Glutamatergic neuron (in vitro differentiated cells): ENCODE data around the gene GRM1. TPM values are rescaled to one million over a fixed set of nuclear protein-coding genes. Genes with fewer than 3 reads are reported as not detected.

Experiments used
- DNase-seq: peaks from one replicate; pipeline ENCODE4 v3.0.0; 2022
- H3K27ac Mint-ChIP-seq: one replicate; pipeline ENCODE4 v1.8.0; 2020; ENCODE audit warnings: mild to moderate bottlenecking, mixed read lengths, inconsistent platforms; ENCODE audit not compliant: unreplicated experiment
- H3K27me3 Mint-ChIP-seq: one replicate; pipeline ENCODE4 v1.8.0; 2020; ENCODE audit warnings: mild to moderate bottlenecking, moderate library complexity, mixed read lengths, inconsistent platforms; ENCODE audit not compliant: unreplicated experiment
- H3K36me3 Mint-ChIP-seq: one replicate; pipeline ENCODE4 v1.8.0; 2020; ENCODE audit warnings: mild to moderate bottlenecking, mixed read lengths, inconsistent platforms; ENCODE audit not compliant: unreplicated experiment
- H3K4me1 Mint-ChIP-seq: one replicate; pipeline ENCODE4 v1.8.0; 2020; ENCODE audit warnings: mild to moderate bottlenecking, low read depth, mixed read lengths, inconsistent platforms; ENCODE audit not compliant: unreplicated experiment
- H3K4me3 Mint-ChIP-seq: one replicate; pipeline ENCODE4 v1.8.0; 2020; ENCODE audit warnings: mild to moderate bottlenecking, mixed read lengths, inconsistent platforms; ENCODE audit not compliant: unreplicated experiment
- H3K9me3 Mint-ChIP-seq: one replicate; pipeline ENCODE4 v1.8.0; 2020; ENCODE audit warnings: mild to moderate bottlenecking, moderate library complexity, mixed read lengths, inconsistent platforms; ENCODE audit not compliant: unreplicated experiment
- total RNA-seq: library from RNA; stranded (reverse); fragmentation: NEBNext Ultra II Directional; extraction: Animal tissue kit (Norgen Biotek cat#: 25700); gene quantifications from one replicate; pipeline ENCODE4 v1.2.1, GENCODE V29; 2021; ENCODE audit not compliant: unreplicated experiment
- TF ChIP-seq, protein P1 (sequence below): fragments of 200-600 bp; sonication (generic); IDR thresholded peaks from one replicate; pipeline ENCODE4 v1.5.0; 2021; ENCODE audit not compliant: partially characterized antibody, unreplicated experiment

The GRM1 gene
- total RNA-seq, 1 donor from 2014 or later, result 0.17 TPM

DNA sequence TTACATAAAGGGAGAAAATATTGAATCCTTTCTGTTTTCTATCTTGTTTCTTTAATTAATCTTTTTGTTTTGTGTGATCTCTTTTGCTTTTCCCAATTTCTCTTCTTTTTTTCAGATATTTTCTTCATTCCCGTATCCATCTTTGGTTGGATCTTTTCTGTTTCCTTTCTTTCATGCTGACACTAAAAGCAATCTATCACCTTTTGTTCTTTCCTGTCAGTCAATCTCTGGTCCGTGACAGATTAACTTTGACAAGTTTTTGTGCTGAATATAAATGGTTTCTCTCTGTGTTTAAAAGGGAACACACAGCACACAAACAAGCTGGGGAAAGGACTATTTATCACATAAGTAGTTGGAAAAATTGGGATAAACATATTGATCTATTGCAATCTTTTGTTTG is 162.8 kb downstream of the GRM1 start:
- Mint-ChIP-seq H3K4me3 (no peak overlapping the region), H3K9me3 (no peaks in the 10 kb centered on the region), H3K27me3 (no peaks in the 10 kb centered on the region), H3K36me3 (no peaks in the 10 kb centered on the region), H3K27ac (no peak overlapping the region), H3K4me1 (no peaks in the 10 kb centered on the region)
- DNase-seq, result no peak
- TF ChIP-seq, protein P1, sequence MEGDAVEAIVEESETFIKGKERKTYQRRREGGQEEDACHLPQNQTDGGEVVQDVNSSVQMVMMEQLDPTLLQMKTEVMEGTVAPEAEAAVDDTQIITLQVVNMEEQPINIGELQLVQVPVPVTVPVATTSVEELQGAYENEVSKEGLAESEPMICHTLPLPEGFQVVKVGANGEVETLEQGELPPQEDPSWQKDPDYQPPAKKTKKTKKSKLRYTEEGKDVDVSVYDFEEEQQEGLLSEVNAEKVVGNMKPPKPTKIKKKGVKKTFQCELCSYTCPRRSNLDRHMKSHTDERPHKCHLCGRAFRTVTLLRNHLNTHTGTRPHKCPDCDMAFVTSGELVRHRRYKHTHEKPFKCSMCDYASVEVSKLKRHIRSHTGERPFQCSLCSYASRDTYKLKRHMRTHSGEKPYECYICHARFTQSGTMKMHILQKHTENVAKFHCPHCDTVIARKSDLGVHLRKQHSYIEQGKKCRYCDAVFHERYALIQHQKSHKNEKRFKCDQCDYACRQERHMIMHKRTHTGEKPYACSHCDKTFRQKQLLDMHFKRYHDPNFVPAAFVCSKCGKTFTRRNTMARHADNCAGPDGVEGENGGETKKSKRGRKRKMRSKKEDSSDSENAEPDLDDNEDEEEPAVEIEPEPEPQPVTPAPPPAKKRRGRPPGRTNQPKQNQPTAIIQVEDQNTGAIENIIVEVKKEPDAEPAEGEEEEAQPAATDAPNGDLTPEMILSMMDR, result no peak

DNA sequence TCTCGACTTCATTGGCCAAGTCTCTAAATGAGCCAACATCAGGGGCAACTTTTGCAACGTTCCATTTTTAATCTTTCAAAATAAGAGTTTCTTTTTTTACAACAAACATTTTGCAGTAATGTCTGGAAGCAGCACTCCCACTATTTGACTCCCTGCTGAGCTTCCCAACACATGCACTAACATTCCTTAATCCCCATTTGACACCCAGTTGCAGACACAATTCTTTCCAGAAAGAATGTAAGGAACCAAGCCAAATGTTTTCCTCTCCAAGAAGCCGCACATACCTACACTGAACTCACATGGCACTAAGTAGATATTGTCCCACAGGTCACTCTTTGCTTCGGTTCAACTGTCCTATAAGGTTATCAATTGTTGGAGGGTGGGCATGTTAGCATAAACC is 165.6 kb downstream of the GRM1 start:
- Mint-ChIP-seq H3K27ac (no peak overlapping the region), H3K4me1 (no peaks in the 10 kb centered on the region), H3K4me3 (no peak overlapping the region), H3K36me3 (no peaks in the 10 kb centered on the region), H3K9me3 (no peaks in the 10 kb centered on the region), H3K27me3 (no peaks in the 10 kb centered on the region)
- no peak for DNase-seq
- TF ChIP-seq, protein P1, result no peak

DNA sequence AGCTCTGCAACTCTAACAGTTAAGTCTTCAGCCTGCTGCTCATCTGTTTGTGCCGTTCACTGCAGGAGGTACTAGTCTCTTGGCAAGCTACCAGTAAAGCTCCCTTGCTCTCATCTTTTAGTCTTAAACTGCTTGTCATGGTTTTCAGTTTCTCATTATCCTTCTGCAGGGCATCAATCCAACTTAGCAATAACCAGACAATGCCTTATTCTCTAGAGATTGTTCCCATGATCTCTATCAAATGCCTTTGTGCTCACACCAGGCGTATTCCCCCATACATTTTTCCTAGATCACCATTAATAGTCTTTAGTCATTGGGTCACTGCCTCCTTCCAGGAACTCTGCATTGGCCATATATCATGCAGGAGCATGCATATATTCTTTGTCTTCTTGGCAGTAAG is 171.3 kb downstream of the GRM1 start:
- Mint-ChIP-seq H3K4me1 (no peaks in the 10 kb centered on the region), H3K27ac (no peak overlapping the region), H3K36me3 (no peaks in the 10 kb centered on the region), H3K4me3 (no peak overlapping the region), H3K27me3 (no peaks in the 10 kb centered on the region), H3K9me3 (no peaks in the 10 kb centered on the region)
- TF ChIP-seq, protein P1, result no peak
- no peak for DNase-seq

DNA sequence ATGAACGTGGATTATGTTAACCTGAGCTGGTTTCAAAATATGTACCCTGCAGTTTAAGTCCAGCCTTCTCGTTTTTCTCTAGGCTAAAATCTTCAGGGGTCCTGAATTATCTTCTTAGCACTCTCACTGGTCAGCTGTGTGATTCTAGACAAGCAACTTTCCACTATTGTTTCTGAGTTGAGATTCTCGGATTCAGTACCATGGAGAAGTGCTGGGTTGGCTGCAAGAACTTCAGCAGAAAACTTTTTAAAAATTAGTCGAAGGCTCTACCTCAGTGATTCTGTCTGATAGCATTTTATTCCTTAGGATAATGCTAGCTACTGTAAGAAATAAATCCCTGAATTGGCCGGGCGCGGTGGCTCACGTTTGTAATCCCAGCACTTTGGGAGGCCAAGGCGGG is 173.7 kb downstream of the GRM1 start:
- no peaks in the 10 kb centered on the region for H3K36me3 Mint-ChIP-seq
- DNase-seq, result no peak
- no peaks in the 10 kb centered on the region for H3K9me3 Mint-ChIP-seq
- TF ChIP-seq, protein P1, result no peak
- no peak overlapping the region for H3K4me3 Mint-ChIP-seq
- no peaks in the 10 kb centered on the region for H3K4me1 Mint-ChIP-seq
- H3K27me3 Mint-ChIP-seq, result no peaks in the 10 kb centered on the region
- H3K27ac Mint-ChIP-seq, result no peak overlapping the region

DNA sequence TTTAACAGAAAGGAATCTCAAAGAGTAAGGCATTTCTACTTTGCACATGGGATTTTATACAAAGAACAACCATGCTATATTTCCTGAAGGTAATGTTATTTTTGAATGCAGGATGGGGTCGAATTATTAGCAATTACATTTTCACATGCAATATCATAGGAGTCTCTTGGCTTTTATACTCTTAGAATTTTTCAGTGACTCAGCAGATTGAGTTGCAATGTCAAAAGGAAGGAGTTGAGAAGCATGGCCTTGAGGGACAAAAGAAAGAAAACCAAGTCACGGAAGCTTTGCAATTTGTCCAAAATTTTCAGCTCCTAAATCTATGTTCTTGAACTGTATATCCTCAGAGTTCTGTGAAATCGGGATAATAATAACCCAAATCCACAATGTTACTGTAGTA is 181.1 kb downstream of the GRM1 start:
- peaks cover 2% of the 10 kb centered on the region for H3K27me3 Mint-ChIP-seq
- TF ChIP-seq, protein P1, result no peak
- H3K27ac Mint-ChIP-seq, result no peak overlapping the region
- no peak for DNase-seq
- H3K9me3 Mint-ChIP-seq, result no peaks in the 10 kb centered on the region
- no peaks in the 10 kb centered on the region for H3K36me3 Mint-ChIP-seq
- H3K4me3 Mint-ChIP-seq, result no peak overlapping the region
- H3K4me1 Mint-ChIP-seq, result no peaks in the 10 kb centered on the region
